T follicular helper cell (primary cell): ENCODE results near the gene BHLHE41.

ENCODE experiments used
- DNase-seq: peaks from one replicate; pipeline ENCODE4 v3.0.0-alpha.2; 2020; ENCODE audit warnings: low read depth

Gene BHLHE41

DNA sequence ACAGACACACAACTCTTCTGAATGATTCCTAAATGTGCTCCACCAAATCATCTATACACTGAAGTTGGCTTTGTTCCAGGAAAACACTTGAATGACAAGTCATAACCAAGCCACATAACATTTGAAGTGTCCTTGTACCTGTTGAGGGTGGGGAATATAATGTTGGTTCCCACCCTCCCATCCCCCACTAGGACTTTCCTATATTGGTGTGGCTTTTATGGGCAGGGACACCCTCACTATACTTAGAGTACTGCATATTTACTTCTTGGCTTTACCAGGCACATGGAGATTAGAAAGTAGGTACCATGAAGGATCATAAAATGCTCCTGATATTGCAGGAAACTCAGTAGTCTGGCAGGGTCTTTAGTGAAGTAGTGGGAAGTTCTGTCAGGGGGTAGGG lies 9.7 kb upstream of the BHLHE41 start:
- no peak for DNase-seq

DNA sequence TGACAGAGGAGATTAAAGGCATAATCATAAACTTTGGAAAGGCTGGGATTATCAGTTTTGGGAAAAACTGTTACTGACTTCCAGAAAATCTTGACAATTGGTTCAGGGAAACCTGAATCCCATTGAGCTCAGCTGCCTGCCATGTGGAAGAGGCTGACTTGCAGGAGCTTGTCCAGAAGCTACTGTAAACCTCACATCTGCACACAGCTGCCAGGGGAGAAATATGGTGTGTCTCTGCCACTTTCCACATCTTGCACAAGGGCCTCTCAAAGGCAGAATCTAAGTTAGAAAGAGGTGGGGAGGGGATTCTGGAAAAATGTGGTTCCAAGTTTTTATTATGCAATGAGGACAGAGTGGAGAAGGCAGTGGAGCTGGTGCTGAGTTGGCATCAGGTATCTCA lies 8.7 kb upstream of the BHLHE41 start:
- DNase-seq, result no peak

- no peak for DNase-seq
Observed at GRCh38 chr12:26132866-26133265, 8.0 kb upstream of the BHLHE41 start.

GRCh38 chr12:26131936-26132335 lies 7.1 kb upstream of the BHLHE41 start:
- no peak for DNase-seq

DNA sequence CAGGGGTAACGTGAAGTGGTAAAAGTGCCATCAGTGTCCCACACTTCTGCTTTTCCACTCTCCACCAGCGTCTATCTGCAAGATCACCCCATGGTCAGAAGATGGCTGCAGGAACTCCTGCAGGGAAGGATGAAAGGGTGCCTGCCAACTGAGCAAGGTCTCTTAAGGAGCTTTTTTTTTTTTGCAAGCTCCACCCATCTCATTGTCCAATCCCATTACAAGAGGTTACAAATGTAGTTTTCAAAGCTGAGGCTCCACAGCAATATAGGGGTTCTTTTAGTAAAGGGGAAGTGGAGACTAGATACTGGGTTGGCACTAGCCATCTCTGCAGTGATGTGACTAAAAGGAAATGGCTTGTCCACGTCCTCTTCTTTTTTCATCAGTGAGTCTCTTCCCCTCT lies 5.9 kb upstream of the BHLHE41 start:
- DNase-seq, result no peak

DNA sequence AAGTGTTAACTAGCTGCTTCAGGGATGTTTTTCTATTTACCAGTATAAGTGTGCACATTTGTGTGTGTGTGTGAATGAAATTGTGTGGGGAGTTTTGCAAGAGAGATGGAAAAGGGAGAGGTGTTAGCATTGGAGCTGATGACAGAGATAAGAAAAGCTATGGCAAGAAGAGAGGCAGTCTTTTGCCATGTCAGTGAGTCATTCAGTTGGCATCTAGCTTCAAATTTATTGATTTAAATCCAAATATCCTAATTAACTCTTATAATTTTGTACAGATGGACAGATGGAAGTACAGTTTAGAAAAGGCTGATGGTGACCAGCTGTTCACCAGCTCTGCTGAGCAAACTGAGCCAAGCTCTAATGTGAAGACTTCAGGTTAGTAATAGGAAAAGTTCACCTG lies 3.3 kb upstream of the BHLHE41 start:
- DNase-seq, result no peak

- DNase-seq, result no peak
Observed at GRCh38 chr12:26127404-26127803, 2.6 kb upstream of the BHLHE41 start.

GRCh38 chr12:26126340-26127284 lies 1.8 kb upstream of the BHLHE41 start:
- no peak for DNase-seq

DNA sequence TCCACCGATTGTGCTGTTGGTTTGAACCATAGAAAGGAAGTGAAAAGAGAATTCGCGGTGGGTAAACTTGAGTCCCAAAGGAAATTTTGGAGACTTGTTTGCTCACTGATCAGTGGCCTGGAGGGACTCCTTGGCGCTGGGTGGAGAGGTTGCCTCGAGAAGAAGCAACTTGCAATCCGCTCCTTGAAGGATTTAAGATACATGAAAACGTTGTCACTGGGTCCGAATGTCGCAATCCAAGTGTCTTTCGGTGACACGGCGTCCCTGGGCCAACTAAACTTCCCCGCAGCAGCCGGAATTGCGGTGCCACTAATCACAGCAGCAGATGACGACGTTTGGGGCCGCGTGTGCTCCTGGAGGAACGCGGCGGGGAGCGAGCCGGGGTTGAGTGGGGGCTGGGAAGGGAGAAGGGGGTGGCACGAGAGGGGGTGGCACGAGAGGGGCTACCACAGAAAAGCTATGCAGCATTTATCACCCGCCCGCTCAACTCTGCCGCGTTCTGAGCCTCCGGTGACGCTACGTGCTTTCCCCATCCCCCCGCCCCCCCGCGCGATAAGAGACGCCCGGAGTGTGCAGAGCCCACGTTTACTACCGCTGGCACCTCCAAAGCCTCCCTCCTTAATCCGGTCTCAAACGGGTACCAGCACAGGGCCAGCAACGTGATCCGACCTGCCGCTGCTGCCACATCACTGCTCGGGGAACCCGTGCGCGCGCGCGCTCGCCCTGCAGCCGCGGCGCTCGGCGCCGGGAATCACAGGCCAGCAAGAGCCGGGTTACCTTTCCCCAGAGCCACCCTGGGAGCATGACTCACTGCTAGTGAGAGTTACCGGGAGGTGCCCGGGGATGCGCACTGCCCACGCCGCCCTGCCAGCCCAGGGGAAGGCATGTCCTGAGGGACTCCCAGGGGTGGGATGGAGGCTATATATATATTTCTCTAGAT lies 833 bp upstream of the BHLHE41 start:
- no peak for DNase-seq

GRCh38 chr12:26123482-26123980 lies 1.3 kb downstream of the BHLHE41 start:
- DNase-seq, result no peak

- DNase-seq, result no peak
Observed at GRCh38 chr12:26122681-26123481, 2.0 kb downstream of the BHLHE41 start.

- DNase-seq, result no peak
Observed at GRCh38 chr12:26122061-26122680, 2.7 kb downstream of the BHLHE41 start.

GRCh38 chr12:26121323-26122060 lies 3.3 kb downstream of the BHLHE41 start:
- no peak for DNase-seq

GRCh38 chr12:26120561-26121274 lies 4.1 kb downstream of the BHLHE41 start:
- DNase-seq, result no peak

GRCh38 chr12:26119391-26119989 lies 5.3 kb downstream of the BHLHE41 start:
- no peak for DNase-seq

DNA sequence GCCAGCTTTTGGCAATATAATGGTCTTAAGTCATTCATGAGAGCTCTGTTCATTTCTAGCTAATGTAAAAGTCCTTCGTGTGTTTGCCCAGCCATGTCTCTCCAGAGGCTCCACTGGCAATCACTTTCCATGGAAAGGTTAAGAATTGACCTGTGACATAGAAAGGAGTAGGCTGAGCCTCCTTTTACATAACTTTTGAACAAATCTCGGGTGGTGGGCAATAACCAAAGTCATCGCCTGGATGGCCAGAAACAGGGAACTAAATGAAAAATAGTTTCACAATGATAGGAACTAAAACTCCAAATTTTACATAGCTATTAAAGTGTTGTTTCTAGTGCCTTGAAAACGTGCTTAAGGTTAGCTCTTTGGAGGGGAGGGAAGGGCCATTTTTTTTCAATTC lies 6.5 kb downstream of the BHLHE41 start:
- no peak for DNase-seq

- no peak for DNase-seq
Observed at GRCh38 chr12:26116829-26117715, 7.8 kb downstream of the BHLHE41 start.

GRCh38 chr12:26114720-26115401 lies 10.0 kb downstream of the BHLHE41 start:
- DNase-seq, result no peak
